Astrocyte (in vitro differentiated cells and primary cell): ENCODE results near the gene ARFIP1.

Experiments used
- EZH2 ChIP-seq: IDR thresholded peaks from 2 replicates; pipeline ENCODE4 v1.6.1; 2012; ENCODE audit warnings: mild to moderate bottlenecking, low read length, inconsistent platforms; ENCODE audit not compliant: insufficient read depth
- TF ChIP-seq, protein P1 (sequence below): IDR thresholded peaks from 2 replicates; pipeline ENCODE4 v1.5.1; 2011; ENCODE audit warnings: low read depth, mild to moderate bottlenecking, inconsistent platforms, low read length, moderate library complexity; ENCODE audit not compliant: insufficient read depth

DNA sequence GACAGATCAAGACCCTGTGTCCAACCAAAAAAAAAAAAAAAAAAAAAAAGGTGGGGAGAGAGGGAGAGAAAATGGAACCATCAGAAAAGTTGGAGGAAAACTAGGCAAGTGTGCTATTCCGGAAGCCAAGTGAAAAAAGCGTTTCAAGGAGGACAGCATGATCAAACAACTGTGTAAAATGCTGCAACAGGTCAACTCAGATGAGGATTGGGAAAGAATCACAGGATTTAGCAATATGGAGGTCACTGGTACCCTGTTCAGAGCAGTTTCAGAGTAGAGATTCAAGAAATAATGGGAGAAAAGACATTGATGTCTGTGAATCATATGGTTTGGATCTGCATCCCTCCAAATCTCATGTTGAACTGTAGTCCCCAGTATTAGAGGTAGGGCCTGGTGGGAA lies 47.8 kb upstream of the ARFIP1 start:
- TF ChIP-seq, protein P1, sequence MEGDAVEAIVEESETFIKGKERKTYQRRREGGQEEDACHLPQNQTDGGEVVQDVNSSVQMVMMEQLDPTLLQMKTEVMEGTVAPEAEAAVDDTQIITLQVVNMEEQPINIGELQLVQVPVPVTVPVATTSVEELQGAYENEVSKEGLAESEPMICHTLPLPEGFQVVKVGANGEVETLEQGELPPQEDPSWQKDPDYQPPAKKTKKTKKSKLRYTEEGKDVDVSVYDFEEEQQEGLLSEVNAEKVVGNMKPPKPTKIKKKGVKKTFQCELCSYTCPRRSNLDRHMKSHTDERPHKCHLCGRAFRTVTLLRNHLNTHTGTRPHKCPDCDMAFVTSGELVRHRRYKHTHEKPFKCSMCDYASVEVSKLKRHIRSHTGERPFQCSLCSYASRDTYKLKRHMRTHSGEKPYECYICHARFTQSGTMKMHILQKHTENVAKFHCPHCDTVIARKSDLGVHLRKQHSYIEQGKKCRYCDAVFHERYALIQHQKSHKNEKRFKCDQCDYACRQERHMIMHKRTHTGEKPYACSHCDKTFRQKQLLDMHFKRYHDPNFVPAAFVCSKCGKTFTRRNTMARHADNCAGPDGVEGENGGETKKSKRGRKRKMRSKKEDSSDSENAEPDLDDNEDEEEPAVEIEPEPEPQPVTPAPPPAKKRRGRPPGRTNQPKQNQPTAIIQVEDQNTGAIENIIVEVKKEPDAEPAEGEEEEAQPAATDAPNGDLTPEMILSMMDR, result no peak
- no peak for TF ChIP-seq EZH2
